OCI-M2 (cell line): ENCODE results near the gene KIF27.
"Not testable (repeated sequence)": the region's sequence is repeated elsewhere in the genome, so short reads cannot be mapped to it uniquely, and the experiment has no call there.

Source experiments
- DNase-seq: peaks from one replicate; lab custom pipeline; 2025; ENCODE audit not compliant: unreplicated experiment; lab: John Stamatoyannopoulos, UW

KIF27 gene

DNA sequence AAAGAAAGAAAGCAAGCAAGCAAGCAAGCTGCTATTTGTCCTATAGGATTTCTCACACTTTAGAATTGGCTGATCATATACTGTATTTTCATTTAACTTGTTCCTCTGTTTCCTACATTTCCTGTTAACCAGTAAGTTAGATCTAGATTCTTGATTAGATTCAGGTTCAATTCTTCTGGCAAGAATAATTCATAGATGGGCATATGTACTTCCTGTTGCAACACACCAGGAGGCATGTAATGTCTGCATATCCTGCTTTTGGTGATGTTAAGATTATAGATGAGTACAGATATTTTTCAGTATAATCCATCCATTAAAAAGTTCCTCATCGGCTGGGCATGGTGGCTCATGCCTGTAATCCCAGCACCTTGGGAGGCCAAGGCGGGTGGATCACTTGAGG, 10.8 kb upstream of the KIF27 start:
- DNase-seq, result no peak

DNA sequence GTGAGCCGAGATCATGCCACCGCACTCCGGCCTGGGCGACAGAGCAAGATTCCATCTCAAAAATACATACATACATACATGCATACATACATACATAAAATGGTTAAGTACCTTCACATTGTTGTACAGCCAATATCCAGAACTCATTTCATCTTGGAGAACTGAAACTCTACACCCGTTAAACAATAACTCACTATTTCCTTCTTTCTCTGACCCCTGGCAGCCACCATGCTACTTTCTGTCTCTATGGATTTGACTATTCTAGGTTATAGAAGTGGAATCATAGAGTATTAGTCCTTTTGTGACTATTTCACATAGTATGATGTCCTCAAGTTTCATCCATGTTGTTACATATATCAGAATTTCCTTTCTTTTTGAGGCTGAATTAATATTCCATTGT, 9.6 kb upstream of the KIF27 start:
- DNase-seq, result no peak

DNA sequence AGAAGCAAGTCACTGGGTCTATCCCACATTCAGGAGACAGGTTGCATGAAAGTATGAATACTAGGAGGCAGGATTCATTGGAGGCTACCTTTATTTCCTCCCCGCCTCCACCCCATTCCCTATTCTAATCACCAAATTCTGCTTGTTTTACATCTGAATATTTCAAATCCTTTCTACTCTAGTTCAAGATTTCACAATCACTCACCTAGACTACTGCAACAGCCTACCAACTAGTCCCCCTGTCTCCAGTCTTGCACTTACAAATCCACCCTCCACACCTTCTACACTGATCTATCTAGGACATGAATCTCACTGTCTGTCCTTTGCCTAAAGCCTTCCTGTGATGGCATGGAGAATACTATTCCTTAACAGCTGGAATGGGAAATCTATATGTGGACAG, 6.4 kb upstream of the KIF27 start:
- DNase-seq, result no peak

DNA sequence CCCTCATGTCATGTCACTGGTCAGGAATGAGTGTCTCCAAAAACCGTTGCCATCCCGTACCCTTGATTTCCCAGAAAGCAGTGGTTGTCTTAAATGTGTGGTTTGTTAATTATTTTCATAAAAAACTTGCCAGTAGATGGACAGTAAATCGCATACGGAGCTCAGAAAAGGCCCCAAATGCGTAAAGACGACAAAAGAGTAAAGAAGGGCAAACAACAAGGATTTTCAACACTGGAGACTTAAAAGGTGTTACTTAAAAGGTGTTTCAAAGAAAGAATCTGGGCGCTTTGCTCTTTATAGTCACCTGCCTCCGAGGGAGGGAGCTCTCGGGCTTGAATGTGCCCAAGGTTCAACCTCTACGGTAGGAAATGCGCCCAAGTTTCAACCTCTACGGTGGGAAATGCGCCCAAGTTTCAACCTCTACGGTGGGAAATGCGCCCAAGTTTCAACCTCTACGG, 734 bp downstream of the KIF27 start:
- DNase-seq, result no peak

DNA sequence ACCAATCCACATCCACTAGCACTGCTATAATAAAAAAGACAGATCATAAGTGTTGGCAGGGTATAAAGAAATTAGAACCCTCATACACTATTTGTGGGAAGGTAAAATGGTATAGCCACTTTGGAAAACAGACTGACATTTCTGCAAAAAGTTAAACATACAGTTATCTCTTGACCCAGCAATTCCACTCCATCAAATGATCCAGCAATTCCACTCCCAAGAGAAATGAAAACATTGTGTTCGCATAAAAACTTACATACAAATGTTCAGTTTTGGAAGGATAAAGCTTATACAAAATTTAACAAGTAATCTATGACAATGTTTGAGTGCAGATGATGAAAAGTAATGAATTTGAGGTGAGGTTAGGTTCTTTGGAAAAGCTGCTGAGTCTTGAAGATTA, 2.1 kb downstream of the KIF27 start:
- no peak for DNase-seq

DNA sequence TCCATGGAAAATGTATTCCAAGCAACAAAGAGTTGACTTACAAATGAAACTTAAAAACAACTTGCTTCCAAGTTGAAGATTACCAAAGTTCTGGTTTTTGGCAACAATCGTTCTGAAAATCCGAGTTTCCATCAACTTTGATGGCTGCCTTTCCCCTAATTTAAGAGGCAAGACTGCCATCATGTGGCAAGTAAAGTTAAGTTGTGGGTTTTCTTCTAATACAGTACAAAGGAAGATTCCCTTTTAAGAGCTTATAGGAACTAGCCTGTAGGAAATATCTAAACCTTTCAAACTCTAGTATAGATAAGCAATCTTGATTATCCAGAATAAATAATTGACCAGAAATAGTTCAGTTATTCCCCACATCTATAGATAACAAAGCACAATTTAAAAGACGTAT, 9.0 kb downstream of the KIF27 start:
- not testable (repeated sequence) for DNase-seq

DNA sequence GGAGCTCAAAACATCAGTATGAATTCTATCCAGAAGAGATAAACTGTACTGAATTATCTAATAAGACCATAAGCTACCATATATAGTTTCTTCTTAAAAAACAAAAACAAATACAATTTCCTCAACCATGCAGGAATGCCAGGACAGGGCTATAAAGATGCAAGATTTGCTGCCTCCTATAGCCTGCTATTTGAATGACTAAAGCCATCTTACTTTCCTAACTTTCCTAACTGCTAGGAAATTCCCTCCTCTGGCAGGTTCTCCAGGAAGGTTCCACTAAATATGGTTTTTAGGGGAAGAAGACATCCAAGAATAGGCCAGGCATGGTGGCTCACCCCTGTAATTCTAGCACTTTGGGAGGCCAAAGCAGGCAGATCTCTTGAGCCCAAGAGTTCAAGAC, 15.1 kb downstream of the KIF27 start:
- DNase-seq, result no peak

DNA sequence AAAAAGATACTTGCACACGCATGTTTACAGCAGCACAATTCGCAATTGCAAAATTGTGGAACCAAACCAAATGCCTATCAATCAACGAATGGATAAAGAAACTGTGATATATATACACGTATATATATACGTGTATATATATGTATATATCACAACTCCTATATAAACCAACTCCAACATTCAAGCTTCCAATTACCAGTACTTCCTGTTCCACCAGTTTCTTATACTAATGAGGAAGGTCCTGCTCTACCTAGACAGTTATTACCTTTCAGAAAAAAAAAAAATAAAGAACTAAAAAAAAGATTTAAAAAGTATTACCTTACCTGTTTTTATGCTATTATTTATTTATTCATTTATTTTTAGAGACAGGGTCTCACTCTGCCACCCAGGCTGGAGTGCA, 20.6 kb downstream of the KIF27 start:
- DNase-seq, result not testable (repeated sequence)

DNA sequence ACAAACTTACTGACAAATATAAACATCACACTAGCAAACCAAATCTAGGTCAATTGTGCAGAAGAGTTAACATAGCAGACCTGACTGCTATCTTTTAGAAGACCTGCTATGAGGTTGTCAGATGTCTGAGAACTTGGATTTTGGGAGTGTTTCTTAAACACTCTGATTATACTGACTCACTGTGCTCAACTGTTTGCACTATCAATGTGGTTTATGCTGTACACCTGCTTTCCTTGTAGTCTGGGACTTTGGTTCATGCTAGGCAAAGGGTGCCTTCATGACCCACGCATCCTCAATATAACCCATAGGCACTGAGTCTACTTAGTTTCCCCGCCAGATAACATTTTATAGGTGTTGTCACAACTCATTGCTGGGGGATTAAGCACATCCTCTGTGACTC, 26.9 kb downstream of the KIF27 start:
- DNase-seq, result not testable (repeated sequence)

DNA sequence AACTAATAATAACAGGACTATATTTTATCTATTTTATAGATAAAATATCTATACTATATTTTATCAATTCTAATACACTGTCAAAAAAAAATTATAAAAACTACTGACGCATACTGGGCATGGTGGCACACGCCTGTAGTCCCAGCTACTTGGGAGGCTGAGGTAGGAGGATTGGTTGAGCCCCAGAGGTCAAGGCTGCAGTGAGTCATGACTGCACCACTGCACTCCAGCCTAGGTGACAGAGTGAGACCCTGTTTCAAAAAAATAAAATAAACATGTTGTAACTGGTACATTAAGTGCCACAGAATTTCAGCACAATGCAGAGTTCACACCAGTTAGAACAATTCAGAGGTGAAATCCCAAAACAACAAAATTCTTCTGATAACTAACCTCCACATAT, 34.7 kb downstream of the KIF27 start:
- DNase-seq, result not testable (repeated sequence)

DNA sequence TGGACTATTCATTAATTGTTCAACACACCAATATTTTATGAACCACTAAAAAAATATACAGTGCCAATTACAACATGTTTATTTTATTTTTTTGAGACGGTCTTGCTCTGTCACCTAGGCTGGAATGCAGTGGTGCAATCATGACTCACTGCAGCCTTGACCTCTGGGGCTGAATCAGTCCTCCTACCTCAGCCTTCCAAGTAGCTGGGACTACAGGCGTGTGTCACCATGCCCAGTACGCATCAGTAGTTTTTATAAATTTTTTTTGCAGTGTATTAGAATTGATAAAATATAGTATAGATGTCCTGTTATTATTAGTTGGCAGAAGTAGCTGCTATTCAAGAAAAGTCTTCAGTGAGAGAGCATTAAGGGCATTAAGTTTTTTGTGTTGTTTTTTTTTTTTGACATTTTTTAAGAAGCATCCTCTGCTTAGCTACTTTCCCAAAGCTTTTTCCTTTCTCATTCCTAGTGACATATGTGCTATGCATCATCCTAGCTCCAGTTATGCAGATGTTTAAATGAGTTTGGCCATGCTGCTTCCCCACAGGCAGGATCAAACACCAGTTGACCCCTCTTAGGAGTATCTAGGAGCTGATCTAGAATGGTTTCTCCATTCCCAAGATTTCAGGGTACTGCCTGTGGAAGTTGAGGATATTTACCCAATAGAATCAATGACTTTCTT, 35.5 kb downstream of the KIF27 start:
- not testable (repeated sequence) for DNase-seq

DNA sequence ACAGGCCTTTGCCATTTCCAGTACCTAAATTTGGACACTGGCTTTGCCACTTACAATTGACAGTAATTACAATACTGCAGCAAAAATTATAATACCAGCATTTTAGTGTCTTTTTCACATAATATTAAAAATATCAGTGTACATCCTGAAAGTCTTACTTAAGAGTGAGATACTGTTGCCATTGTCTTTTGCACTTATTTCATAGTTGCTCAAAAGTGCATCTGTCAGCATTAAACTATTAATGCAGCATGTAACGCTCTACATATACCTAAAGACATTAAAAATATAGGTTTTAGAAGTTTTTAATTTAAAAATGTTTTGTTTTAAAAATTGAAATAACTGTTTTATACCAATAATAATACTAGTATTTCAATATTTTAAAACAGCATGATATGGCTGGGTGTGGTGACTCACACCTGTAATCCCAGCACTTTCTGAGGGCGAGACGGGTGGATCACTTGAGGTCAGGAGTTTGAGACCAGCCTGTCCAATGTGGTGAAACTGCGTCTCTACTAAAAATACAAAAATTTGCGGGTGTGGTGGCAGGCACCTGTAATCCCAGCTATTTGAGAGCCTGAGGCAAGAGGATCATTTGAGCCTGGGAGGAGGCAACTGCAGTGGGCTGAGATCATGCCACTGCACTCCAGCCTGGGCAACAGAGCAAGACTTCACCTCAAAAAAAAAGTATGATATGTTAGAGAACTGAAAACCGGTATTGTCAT, 39.4 kb downstream of the KIF27 start:
- not testable (repeated sequence) for DNase-seq

DNA sequence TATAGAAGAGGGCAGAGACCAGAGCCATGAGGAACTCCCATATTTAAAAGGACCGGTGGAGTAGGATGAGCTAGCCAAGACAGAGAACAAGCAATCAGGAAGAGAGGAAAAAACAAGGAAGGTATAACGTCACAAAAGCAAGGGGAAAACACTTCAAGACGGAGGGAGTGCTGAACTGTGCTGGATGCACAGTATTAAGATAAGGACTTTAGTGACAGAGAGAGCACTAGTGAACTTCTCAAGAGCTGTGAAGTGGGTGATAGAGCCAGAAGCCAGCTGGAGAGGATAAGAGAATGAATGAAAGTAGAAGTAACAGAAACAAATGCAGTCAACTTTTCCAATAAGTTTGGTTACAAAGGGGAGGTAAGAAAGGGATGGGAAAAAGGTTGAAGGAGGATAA, 45.7 kb downstream of the KIF27 start:
- not testable (repeated sequence) for DNase-seq

DNA sequence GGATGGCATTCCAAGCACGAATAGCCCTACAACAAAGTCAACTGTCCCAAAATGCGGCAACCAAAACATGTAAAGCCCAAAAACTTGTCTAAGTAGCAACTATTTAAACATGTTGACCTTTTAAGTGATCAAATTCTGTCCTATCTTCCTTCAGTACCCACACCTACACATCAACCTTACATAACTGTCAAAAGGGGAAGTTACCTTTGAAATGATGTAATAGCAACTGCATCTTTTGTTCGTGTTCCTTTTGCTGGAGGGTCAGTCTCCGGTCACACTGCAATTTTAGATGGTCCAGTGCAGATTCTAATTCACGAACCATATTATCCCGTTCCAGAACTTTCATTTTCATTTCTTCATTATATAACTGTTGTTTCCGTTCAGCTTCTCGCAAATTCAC, 71.3 kb downstream of the KIF27 start:
- DNase-seq, result not testable (repeated sequence)

DNA sequence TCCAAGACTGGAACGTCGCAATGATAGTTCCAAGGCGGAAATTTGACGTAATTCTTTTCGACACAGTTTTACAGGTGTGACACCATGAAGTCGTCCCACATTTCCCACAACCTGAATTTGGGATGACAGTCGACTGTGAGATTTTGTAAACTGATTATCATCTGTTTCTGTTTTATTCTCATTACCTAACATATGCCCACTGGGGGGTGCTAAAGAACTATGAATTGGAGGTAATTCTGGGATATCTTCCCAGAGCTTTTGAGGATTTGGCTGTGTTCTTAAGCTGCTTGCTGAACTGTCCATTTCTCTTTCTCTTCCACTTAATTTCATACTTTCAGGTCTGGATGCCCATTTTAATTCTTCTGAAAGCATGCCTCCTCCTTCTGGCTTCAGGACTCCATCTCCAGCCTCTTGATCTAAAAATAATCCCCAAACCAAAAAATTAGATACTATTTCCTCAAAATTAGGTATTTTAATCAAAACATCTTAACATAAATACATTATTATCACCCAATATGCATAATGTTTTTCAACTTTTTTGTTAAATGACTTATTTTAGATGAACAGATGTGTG, 84.1 kb downstream of the KIF27 start:
- not testable (repeated sequence) for DNase-seq

DNA sequence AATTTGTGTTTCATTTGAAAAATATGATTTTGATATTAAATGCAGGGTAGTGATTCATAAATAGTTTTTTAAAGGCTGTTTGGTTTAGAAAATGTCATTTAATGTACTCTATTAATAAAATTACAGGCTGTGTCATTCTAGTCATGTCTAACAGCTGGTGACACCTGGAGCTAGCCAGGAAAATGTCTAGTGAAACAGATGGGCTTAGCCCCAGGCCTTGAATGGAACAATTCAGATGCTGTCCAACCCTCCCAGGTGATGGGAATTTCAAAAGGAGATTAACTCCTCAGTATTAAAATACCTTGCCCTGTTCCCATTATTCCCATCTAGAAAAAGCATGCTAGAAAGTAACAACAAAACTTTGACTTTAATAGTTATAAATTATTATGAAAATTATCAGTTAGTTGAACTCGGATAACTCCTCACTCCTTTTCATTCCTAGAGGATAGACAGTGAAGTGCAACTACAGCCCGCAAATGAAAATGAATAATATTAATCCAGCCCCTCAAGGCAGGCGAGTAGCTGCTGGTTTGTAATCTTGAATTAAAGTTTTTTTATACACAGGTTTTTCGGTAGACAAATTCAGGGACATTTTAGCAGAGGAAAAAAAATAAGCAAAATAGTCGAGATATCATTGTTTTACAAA, 90.7 kb downstream of the KIF27 start:
- not testable (repeated sequence) for DNase-seq

DNA sequence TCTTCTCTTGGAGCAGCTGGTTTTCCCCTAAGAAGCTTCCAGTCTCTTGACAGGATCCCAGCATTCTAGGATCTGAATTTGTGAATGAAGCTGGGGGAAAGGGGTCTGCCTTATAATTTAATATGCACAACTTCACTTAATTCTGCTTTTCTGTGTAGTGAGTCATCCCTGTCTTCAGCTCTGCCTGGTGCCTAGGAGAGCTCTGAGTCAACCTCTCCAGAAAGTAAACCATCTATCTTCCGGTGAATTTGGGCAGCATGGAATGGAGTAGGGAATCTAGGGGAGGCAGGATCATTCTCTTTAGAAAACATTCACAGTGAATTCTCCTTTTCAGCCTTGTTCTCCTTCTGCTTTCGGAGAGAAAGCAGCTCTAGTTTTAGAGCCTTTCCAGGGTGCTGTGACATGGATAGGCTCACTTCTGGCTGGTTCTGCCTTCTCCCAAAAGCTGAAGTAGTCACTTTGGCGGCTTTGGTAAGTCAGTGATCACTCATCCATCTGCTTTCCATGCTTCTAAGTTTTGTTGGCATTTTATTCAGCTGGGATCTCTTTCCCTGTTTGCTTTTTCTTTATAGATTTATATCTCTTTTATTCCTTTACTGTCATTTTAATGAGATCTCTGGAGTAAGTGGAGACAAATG, 96.1 kb downstream of the KIF27 start:
- DNase-seq, result not testable (repeated sequence)

DNA sequence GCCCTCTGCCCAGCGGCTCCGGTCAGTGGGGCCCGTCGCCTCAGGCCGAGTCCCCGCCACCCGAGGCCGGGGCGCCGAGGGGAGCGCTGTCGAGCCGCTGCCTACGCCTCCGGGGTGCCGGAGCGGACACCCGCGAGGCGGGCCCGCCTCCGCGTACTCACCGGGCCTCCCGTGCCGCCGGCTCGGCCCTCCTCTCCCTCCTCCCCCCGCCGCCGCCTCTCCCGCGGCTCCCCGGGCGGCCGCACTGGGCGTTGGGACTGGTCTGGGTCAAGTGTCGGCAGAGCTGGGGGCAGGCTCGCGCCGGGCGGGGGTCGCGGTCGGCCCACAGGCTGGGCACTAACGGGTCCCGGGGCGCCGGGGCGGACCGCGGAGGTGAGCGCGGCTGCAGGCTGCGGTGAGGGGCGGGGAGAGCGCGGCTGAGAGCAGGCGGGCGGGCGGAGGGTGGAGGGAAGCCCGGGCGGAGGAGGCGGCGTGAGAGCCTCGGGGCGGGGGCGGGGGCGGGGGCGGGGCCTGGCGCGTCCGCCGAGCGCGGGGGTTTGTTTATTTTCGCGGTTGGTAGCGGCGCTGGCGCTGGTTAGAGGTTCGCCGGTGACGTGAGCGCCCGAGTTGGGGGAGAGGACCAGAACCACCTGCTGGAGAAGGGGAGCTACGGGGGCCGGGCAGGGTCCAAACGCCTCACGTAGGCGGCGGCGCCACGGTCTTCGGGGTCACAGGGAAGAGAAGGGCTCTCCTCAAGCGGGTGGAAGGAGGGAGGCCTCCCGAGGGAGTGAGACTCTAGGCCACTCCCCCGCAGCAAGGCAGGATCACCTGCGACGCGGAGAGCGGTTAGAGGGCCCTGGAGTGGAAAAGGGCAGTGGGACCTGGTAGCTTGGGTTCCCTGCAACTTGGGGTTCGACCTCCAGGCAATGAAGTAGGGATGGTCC, 103.6 kb downstream of the KIF27 start, which contains the start of gene GKAP1:
Gene GKAP1 (minus strand): TSS at position 414 of the 923 bp plus-strand sequence. CDS start 11,252 bp downstream, outside the sequence.
- DNase-seq, result not testable (repeated sequence)

DNA sequence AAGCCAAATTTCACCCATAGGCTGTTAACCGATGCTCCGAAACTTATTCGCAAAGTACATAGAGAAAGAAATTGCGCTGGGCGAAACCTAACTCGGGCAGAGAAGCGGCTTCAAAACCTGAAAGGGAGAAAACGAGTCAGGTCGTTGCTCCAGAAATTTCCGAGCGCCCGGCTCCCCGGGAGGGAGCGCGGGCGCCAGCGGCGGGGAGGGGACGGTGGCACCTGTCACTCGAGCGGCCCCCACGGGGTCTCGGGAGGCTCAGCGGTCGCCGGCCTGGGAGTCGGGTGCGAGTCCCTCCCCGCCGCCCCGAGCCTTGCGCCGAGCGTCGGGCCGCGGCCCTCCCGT, 104.2 kb downstream of the KIF27 start:
- not testable (repeated sequence) for DNase-seq

DNA sequence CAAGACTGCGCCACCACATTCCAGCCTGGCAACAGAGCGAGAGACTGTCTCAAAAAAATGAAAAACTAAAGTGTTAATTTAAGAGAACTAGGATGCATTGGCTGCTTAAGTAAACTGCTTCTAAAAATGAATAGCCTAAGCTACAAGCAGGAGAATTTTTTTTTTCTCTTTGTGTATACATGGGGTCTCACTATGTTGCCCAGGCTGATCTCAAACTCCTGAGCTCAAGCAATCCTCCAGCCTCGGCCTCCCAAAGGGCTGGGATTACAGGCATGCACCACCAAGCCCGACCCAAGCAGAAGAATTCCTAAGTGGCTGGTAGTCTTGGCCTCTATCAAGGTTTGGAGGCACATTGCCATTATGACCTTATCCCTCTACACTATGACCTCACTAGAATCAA, 106.1 kb downstream of the KIF27 start:
- not testable (repeated sequence) for DNase-seq
